ENCODE measurements around the gene NR1I3. TPM values are rescaled to one million over a fixed set of nuclear protein-coding genes. Genes with fewer than 3 reads are reported as not detected.

Gene NR1I3
- total and polyA plus RNA-seq, 2 of the 13 experiments (the other 11 are each of a cell fraction or from before 2014, with no cell fraction given): 0.62 to 0.95 TPM

GRCh38 chr1:161225534-161226319 lies 12.3 kb downstream of the NR1I3 start, which contains the start of gene TOMM40L (continued):
- TF ChIP-seq ZUFSP (CRISPR knock-in tag; IDR thresholded peaks at IDR 0.05; ENCODE audit: borderline replicate concordance): no peak
- no peak for TF ChIP-seq ZBTB33 (CRISPR knock-in tag; IDR thresholded peaks at IDR 0.05)
- no peak for TF ChIP-seq ZBTB4 (CRISPR knock-in tag; IDR thresholded peaks at IDR 0.05; ENCODE audit: borderline replicate concordance)
- peak; percentile 51 for TF ChIP-seq ZNF18 (CRISPR knock-in tag; IDR thresholded peaks at IDR 0.05; ENCODE audit: insufficient replicate concordance)
- peak; percentile 78 for TF ChIP-seq HCFC1 (IDR thresholded peaks at IDR 0.05; ENCODE audit: low read depth, low read length)
- peak; percentile 63 for TF ChIP-seq PHF5A (CRISPR knock-in tag; IDR thresholded peaks at IDR 0.05; ENCODE audit: low read depth, unreplicated experiment)
- no peak for TF ChIP-seq NCOA1 (CRISPR knock-in tag; IDR thresholded peaks at IDR 0.05)
- TF ChIP-seq ZNF883 (CRISPR knock-in tag; IDR thresholded peaks at IDR 0.05; ENCODE audit: not compliant biosample characterization): peak; percentile 21
- TF ChIP-seq ZNF501 (CRISPR knock-in tag; IDR thresholded peaks at IDR 0.05): peak; percentile 65; the same call in 1 of the 2 replicates
- no peak for TF ChIP-seq YEATS2 (CRISPR knock-in tag; IDR thresholded peaks at IDR 0.05; ENCODE audit: borderline replicate concordance)
- no peak for TF ChIP-seq ZNF354B (CRISPR knock-in tag; IDR thresholded peaks at IDR 0.05)
- TF ChIP-seq MBD4 (IDR thresholded peaks at IDR 0.05; ENCODE audit: borderline replicate concordance, low read length): no peak
- no peak for TF ChIP-seq SMARCC2 (IDR thresholded peaks at IDR 0.05)
- TF ChIP-seq SCMH1 (CRISPR knock-in tag; IDR thresholded peaks at IDR 0.05; ENCODE audit: borderline replicate concordance): no peak
- TF ChIP-seq SNRNP70 (IDR thresholded peaks at IDR 0.05; ENCODE audit: low read depth, low read length): no peak
- peak; percentile 36; the same call in 1 of the 2 replicates for TF ChIP-seq RFXAP (CRISPR knock-in tag; IDR thresholded peaks at IDR 0.05; ENCODE audit: borderline replicate concordance)
- peak; percentile 75 for TF ChIP-seq IRF2 (CRISPR knock-in tag; IDR thresholded peaks at IDR 0.05)
- no peak for TF ChIP-seq IKZF1 (IDR thresholded peaks at IDR 0.05)
- TF ChIP-seq RFX1 (IDR thresholded peaks at IDR 0.05): no peak
- peak; percentile 36; the same call in 1 of the 2 replicates for TF ChIP-seq RARA (CRISPR knock-in tag; IDR thresholded peaks at IDR 0.05)
